Tongue (tissue), 2 donors: ENCODE data around the gene RIPPLY1. TPM values are rescaled to one million over a fixed set of nuclear protein-coding genes. Genes with fewer than 3 reads are reported as not detected.

Experiments
- DNase-seq: peaks from one replicate; pipeline ENCODE4 v3.0.0-alpha.2; 2015
- total RNA-seq: library from RNA; depleted of rRNA; stranded (reverse); fragments of >200 nt; gene quantifications from one replicate; pipeline ENCODE4 v1.2.3, GENCODE V29; 2014

Gene RIPPLY1, protein sequence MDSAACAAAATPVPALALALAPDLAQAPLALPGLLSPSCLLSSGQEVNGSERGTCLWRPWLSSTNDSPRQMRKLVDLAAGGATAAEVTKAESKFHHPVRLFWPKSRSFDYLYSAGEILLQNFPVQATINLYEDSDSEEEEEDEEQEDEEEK
- total RNA-seq, result not detected

GRCh38 chrX:106903291-106903824 lies at the start of gene RIPPLY1:
Gene RIPPLY1, minus strand, starts transcription at chrX:106903341. Its CDS starts 54 bp downstream, at chrX:106903287.
- no peak for DNase-seq

- DNase-seq, result no peak
Measured at GRCh38 chrX:106952538-106952937, 49.4 kb upstream of the RIPPLY1 start.

DNA sequence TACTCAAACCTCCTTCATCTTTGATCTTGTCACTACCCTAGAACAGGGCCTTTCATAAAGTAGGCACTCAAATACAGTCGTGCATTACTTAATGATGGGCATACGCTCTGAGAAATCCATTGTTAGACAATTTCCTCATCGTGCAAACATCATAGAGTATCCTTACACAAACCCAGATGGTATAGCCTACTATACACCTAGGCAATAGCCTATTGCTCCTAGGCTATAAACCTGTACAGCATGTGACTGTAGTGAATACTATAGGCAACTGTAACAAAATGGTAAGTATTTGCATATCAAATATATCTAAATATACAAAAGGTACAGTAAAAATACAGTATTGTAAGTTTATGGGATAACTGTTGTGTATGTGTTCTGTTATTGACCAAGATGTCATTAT lies 48.9 kb upstream of the RIPPLY1 start:
- DNase-seq, result no peak

GRCh38 chrX:106951230-106951629 lies 48.1 kb upstream of the RIPPLY1 start:
- no peak for DNase-seq

DNA sequence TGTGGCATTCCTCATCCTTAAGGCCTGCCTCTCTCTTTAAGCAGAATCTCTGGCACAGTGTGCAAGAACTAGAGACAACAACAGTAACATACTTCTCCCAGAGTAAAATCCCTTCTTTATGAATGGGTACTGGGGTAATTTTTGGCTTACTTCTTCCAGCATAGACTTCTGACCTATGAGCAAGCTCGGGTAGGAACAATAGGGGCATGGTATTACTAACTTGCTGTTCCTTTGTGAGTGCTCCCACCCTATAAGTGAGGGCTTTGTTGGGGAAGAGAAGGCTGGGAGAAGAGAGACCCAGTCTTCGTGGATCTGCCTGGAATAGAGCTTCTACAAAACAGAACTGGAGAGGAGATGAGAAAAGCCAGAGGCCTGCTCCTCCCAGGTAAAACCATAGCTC lies 47.2 kb upstream of the RIPPLY1 start:
- DNase-seq, result no peak

GRCh38 chrX:106949366-106949765 lies 46.2 kb upstream of the RIPPLY1 start:
- DNase-seq, result no peak

DNA sequence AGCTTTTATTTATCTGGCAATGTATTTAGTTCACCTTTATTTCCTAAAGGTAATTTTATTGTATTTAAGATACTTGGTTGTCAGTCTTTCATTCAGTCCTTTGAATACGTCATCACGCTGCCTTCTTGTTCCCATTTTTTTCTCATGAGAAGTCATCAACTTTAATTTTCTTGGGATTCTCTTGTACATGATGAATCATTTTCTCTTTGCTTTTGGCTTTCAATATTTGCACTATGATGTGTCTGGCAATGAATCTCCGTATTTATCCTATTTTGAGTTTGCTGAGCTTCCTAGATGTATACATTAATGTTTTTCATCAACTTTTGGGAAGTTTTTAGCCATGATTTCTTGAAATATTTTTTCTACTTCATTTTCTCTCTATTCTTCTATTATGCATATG lies 45.5 kb upstream of the RIPPLY1 start:
- no peak for DNase-seq

GRCh38 chrX:106946464-106946863 lies 43.3 kb upstream of the RIPPLY1 start:
- no peak for DNase-seq

DNA sequence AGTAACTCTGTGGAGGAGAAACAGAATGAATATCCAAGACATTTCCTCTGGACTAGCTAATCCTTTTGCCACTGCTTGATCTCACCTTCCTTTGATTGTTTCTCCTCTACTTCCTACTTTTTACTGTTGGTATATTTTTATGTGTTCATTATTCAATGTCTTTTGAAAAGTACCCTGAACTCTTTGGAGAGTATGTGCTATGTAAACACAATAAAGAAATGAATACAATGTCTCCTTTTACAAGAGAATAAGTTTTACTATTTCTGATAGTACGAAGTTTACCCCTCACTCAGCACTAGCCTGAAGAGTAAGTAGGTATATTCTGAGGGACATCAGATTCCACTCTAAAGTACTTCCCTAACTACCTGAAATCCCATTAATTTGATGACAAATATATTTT lies 36.9 kb upstream of the RIPPLY1 start:
- no peak for DNase-seq

- no peak for DNase-seq
Measured at GRCh38 chrX:106939566-106939965, 36.4 kb upstream of the RIPPLY1 start.

- no peak for DNase-seq
Measured at GRCh38 chrX:106936246-106936645, 33.1 kb upstream of the RIPPLY1 start.

GRCh38 chrX:106935175-106935574 lies 32.0 kb upstream of the RIPPLY1 start:
- DNase-seq, result no peak

DNA sequence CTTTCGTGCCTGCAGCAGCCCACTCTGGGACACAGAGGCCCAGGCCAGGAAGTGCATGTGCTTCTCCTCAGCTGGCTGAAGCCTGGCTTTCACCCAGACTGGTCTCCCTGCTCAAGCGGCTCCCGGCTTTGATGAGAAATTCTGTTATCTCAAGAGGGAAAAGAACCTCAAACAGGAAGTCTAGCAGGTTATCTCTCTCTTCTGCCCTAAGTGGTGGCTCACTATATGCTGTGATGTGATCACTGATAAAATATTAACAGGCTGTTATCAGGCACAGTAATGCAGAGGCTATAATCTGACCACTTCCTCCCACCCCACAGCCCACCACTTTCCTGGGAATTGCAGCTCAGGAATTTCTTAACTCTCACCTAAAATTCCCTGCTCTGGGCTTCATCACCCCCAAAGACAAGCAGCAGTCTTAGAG lies 30.4 kb upstream of the RIPPLY1 start:
- DNase-seq, result no peak

GRCh38 chrX:106932960-106933537 lies 29.9 kb upstream of the RIPPLY1 start:
- no peak for DNase-seq

DNA sequence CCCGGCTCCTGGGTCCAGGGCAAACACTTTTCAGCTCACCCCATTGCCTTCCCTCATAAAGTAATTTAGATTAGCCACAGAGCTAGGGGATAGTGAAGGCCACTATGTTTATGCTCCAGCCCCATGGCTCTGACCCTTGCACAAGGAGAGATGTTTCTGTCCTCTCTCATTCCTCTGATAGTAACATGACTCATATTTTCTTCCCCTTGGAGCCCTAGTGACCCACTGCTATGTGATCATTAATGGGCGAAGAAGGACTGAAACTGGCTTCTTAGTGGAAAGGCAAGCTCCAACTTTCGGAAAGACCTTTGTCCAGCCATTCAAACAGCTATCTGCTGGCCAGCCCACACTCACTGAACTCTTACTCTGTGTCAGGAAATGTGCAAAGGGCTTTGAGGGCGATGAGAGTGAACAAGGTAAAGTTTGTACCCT lies 29.4 kb upstream of the RIPPLY1 start:
- no peak for DNase-seq

GRCh38 chrX:106931831-106932491 lies 28.8 kb upstream of the RIPPLY1 start:
- no peak for DNase-seq

DNA sequence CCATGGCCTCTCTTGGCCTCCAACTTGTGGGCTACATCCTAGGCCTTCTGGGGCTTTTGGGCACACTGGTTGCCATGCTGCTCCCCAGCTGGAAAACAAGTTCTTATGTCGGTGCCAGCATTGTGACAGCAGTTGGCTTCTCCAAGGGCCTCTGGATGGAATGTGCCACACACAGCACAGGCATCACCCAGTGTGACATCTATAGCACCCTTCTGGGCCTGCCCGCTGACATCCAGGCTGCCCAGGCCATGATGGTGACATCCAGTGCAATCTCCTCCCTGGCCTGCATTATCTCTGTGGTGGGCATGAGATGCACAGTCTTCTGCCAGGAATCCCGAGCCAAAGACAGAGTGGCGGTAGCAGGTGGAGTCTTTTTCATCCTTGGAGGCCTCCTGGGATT lies 25.1 kb upstream of the RIPPLY1 start:
- no peak for DNase-seq

DNA sequence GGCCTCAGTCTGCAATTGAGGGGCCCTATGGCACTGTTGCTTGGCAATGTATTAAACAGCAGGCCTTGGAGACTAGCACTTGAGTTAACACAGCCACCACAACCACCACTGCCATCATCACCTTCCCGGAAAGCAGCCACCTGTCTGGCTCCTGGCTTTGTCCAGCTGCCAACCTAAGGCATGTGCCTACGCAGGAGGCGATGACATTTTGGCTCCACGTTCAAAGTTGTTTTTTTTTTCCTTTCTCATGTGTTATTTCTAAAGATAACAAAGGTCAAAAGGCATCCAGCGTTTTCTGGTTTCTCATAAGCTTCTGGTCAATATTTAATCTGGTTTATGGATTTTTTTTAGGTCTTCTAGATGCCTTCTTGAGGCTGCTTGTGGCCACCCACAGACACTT lies 24.6 kb upstream of the RIPPLY1 start:
- DNase-seq, result no peak

- no peak for DNase-seq
Measured at GRCh38 chrX:106927023-106927422, 23.9 kb upstream of the RIPPLY1 start.

GRCh38 chrX:106921637-106922036 lies 18.5 kb upstream of the RIPPLY1 start:
- DNase-seq, result peak; percentile 16

- DNase-seq, result no peak
Measured at GRCh38 chrX:106919932-106920452, 16.9 kb upstream of the RIPPLY1 start, which contains the start of gene CLDN2. Gene CLDN2, plus strand, starts transcription at chrX:106920402. Its CDS starts 7,827 bp downstream, at chrX:106928229.

DNA sequence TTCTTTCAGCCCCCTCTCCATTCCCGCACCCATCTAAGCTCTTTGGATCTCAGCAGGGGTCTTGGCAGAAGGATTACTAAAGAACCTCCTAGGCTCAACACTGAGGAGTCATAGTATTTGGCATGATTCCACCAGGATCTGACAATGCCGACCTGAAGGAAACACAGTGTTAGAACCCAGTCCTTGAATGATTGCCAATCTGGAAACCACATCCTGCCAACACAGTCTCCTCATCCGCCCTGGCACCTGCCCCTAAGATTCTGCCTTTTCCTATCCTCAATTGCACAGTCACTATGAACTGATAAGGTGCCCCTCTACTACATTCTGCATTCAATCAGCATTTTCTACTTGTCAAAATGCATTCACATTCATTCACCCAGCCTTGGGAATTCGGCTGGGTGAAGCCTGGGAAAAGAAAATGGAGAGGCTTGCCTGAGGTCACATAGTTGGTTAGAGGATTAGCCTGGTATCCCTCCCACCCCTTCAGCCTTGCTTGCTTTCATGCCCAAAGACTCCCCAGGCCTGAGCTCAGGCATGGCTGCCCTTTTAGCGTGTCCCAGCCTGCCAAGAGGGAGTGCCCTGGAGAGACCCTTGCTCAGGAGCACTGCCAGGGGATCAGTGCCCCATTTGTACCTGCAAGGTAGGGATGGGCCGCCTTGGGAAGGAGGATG lies 14.8 kb upstream of the RIPPLY1 start:
- no peak for DNase-seq

- no peak for DNase-seq
Measured at GRCh38 chrX:106912864-106913263, 9.7 kb upstream of the RIPPLY1 start.
